A549 (cell line): ENCODE data around the gene ABCB4. TPM values are rescaled to one million over a fixed set of nuclear protein-coding genes. Genes with fewer than 3 reads are reported as not detected.

Experiments used
- ATAC-seq, 2 experiments: fragments of 200-7000 bp in 1 of 2; fragments of >200 bp in 1 of 2; cut with Nextera tagmentation in 1 of 2; cut with Tn5 transposase in 1 of 2; 3 replicates each; pipeline versions ENCODE4 v1.8.0 to v1.9.1; 2018 to 2020; ENCODE audit warnings: mild to moderate bottlenecking in 1 of 2, moderate library complexity in 1 of 2
- CTCF ChIA-PET: fragments of 300-600 bp; sonication (Branson Sonifier 250); formaldehyde crosslinking; extraction: SDS; loops from one replicate; lab custom pipeline; 2021; ENCODE audit warnings: antibody characterized with exemption, inconsistent platforms; lab: Yijun Ruan, JAX
- POLR2A ChIA-PET: fragments of 350-600 bp; formaldehyde crosslinking; extraction: SDS; loops from one replicate; lab custom pipeline; 2021; ENCODE audit warnings: antibody characterized with exemption, inconsistent platforms; lab: Yijun Ruan, JAX
- DNase-seq, 2 experiments: peaks; one replicate each; pipeline versions ENCODE4 v3.0.0 to v3.0.0-alpha.2; 2011 to 2016; ENCODE audit warnings: low read depth in 1 of 2, low spot score in 1 of 2
- FAIRE-seq: peaks from 2 replicates; lab custom pipeline; 2011; peaks lifted over from hg19 to GRCh38; lab: Jason Lieb, UNC
- H3K27ac ChIP-seq, 2 experiments: fragments of >200 bp; sonication (Bioruptor Twin); formaldehyde crosslinking; 3 replicates each; pipeline ENCODE4 v1.5.1; 2016 to 2017
- H3K4me1 ChIP-seq: fragments of >200 bp; sonication (Bioruptor Twin); formaldehyde crosslinking; 3 replicates; pipeline ENCODE4 v1.6.1; 2016
- H3K4me2 ChIP-seq: fragments of >200 bp; sonication (Bioruptor Twin); formaldehyde crosslinking; 3 replicates; pipeline ENCODE4 v1.6.1; 2016
- H3K4me3 ChIP-seq: fragments of >200 bp; sonication (Bioruptor Twin); formaldehyde crosslinking; 3 replicates; pipeline ENCODE4 v1.5.1; 2016
- H3K9me3 ChIP-seq: fragments of >200 bp; sonication (Bioruptor Twin); formaldehyde crosslinking; 3 replicates; pipeline ENCODE4 v1.6.1; 2016
- BHLHE40 ChIP-seq: IDR thresholded peaks from 2 replicates; pipeline ENCODE4 v1.6.1; 2012; ENCODE audit warnings: low read depth, low read length, inconsistent platforms
- CBX2 ChIP-seq: fragments of 200-600 bp; sonication (generic); IDR thresholded peaks from 2 replicates; pipeline ENCODE4 v1.6.1; 2016; ENCODE audit warnings: low read depth, mild to moderate bottlenecking, borderline replicate concordance
- CBX8 ChIP-seq: fragments of 200-600 bp; sonication (generic); IDR thresholded peaks from 2 replicates; pipeline ENCODE4 v1.6.1; 2016
- CEBPB ChIP-seq, 2 experiments: fragments of >200 bp in 1 of 2; sonication (Bioruptor Twin) in 1 of 2; formaldehyde crosslinking in 1 of 2; IDR thresholded peaks; 2 replicates each; pipeline ENCODE4 v1.6.1; 2012 to 2016
- EP300 ChIP-seq, 2 experiments: fragments of >200 bp; sonication (Bioruptor Twin); formaldehyde crosslinking; IDR thresholded peaks; 2 replicates in 1 of 2; 3 replicates in 1 of 2; pipeline ENCODE4 v1.6.1; 2016 to 2017
- FOSB ChIP-seq: fragments of 250-450 bp; sonication (Bioruptor Pico); IDR thresholded peaks from 2 replicates; pipeline ENCODE4 v1.5.0; 2020; ENCODE audit warnings: mild to moderate bottlenecking, moderate library complexity
- HDAC2 ChIP-seq: fragments of 200-600 bp; sonication (generic); IDR thresholded peaks from 2 replicates; pipeline ENCODE4 v1.6.1; 2016
- HEYL ChIP-seq: fragments of 250-450 bp; sonication (Bioruptor Pico); IDR thresholded peaks from 2 replicates; pipeline ENCODE4 v1.8.0; 2021; ENCODE audit warnings: mild to moderate bottlenecking, moderate library complexity
- HMGXB4 ChIP-seq: fragments of 250-450 bp; sonication (Bioruptor Pico); IDR thresholded peaks from 2 replicates; pipeline ENCODE4 v1.5.0; 2021; ENCODE audit warnings: mild to moderate bottlenecking, moderate library complexity, borderline replicate concordance
- HOXB13 ChIP-seq: fragments of 250-450 bp; sonication (Bioruptor Pico); IDR thresholded peaks from 2 replicates; pipeline ENCODE4 v1.5.0; 2020; ENCODE audit warnings: low read depth, mild to moderate bottlenecking, moderate library complexity
- MAFK ChIP-seq: fragments of 450-650 bp; IDR thresholded peaks from 2 replicates; pipeline ENCODE4 v1.6.1; 2014; ENCODE audit not compliant: partially characterized antibody
- MYC ChIP-seq: IDR thresholded peaks from 2 replicates; pipeline ENCODE4 v1.6.1; 2012; ENCODE audit warnings: mild to moderate bottlenecking, inconsistent platforms, low read length, improper control_type of control experiment, borderline replicate concordance
- NPAS2 ChIP-seq: fragments of 250-450 bp; sonication (Bioruptor Pico); IDR thresholded peaks from 2 replicates; pipeline ENCODE4 v1.8.0; 2022; ENCODE audit warnings: mild to moderate bottlenecking, moderate library complexity, borderline replicate concordance
- PBX3 ChIP-seq: IDR thresholded peaks from 2 replicates; pipeline ENCODE4 v1.6.1; 2012
- POLR2A ChIP-seq: IDR thresholded peaks from 2 replicates; pipeline ENCODE4 v1.6.1; 2012; ENCODE audit warnings: mild to moderate bottlenecking, low read length
- RAD21 ChIP-seq, 2 experiments: fragments of >200 bp in 1 of 2; sonication (Bioruptor Twin) in 1 of 2; formaldehyde crosslinking in 1 of 2; IDR thresholded peaks in 1 of 2; conservative IDR thresholded peaks in 1 of 2; 2 replicates in 1 of 2; 3 replicates in 1 of 2; pipeline ENCODE4 v1.6.1; 2012 to 2018; ENCODE audit warnings: inconsistent platforms in 1 of 2
- RCOR1 ChIP-seq: fragments of 150-350 bp; IDR thresholded peaks from 2 replicates; pipeline ENCODE4 v1.6.1; 2014; ENCODE audit warnings: antibody characterized with exemption, low read length, low read depth
- RFX5 ChIP-seq: fragments of 450-650 bp; IDR thresholded peaks from 2 replicates; pipeline ENCODE4 v1.7.1; 2014; ENCODE audit warnings: antibody characterized with exemption, mild to moderate bottlenecking, moderate library complexity
- SREBF2 ChIP-seq: fragments of 450-650 bp; IDR thresholded peaks from 2 replicates; pipeline ENCODE4 v1.6.1; 2014; ENCODE audit warnings: mild to moderate bottlenecking, moderate library complexity
- TP53 ChIP-seq: fragments of 250-450 bp; sonication (Bioruptor Pico); IDR thresholded peaks from 2 replicates; pipeline ENCODE4 v1.5.0; 2021; ENCODE audit warnings: mild to moderate bottlenecking, moderate library complexity
- ZC3H11A ChIP-seq: fragments of 450-650 bp; IDR thresholded peaks from 2 replicates; pipeline ENCODE4 v1.6.1; 2014; ENCODE audit warnings: antibody characterized with exemption, mild to moderate bottlenecking
- ZSCAN20 ChIP-seq: fragments of 250-450 bp; sonication (Bioruptor Pico); IDR thresholded peaks from 2 replicates; pipeline ENCODE4 v1.8.0; 2022; ENCODE audit warnings: mild to moderate bottlenecking, moderate library complexity
- WGBS: methylation state at CpG from one replicate; pipeline ENCODE4 v1.1.6; 2017; ENCODE audit errors: missing lambda C conversion rate; 5-methylcytosine and 5-hydroxymethylcytosine counted together
- polyA plus RNA-seq, 4 experiments: library from polyadenylated mRNA; depleted of rRNA in 3 of 4; stranded (reverse); fragments of >200 nt; fragmentation: RNase III in 1 of 4; extraction: RNeasy Plus Mini Kit Qiagen cat#74134 plus additional on column Dnase treatment in 1 of 4; gene quantifications; 2 replicates in 3 of 4; 3 replicates in 1 of 4; pipeline ENCODE4 v1.2.3, GENCODE V29; 2011 to 2017

Gene ABCB4
- polyA plus RNA-seq, 2 of the 4 experiments (the other 2 are of a cell fraction) = 0.12 TPM; not detected in 1

GRCh38 chr7:87395442-87396020, 79.9 kb downstream of the ABCB4 start:
- H3K27ac ChIP-seq = no peak overlapping the region
- TF ChIP-seq HDAC2 = no peak
- TF ChIP-seq HMGXB4 (CRISPR knock-in tag) = no peak
- no peak for TF ChIP-seq ZC3H11A
- TF ChIP-seq CBX8 = no peak
- TF ChIP-seq POLR2A = no peak
- no peak overlapping the region for H3K4me2 ChIP-seq
- ChIA-PET POLR2A (no interaction called here), CTCF (no interaction called here)
- no peak for DNase-seq
- no peaks in the 10 kb centered on the region for H3K9me3 ChIP-seq
- FAIRE-seq = no peak
- peaks cover 6% of the 10 kb centered on the region; the same call in 2 of the 3 replicates for H3K4me1 ChIP-seq
- ATAC-seq = no peak
- H3K4me3 ChIP-seq = no peak overlapping the region
- 33% methylated on average over 1 of the region's 1 CpG for WGBS

GRCh38 chr7:87391020-87391701, 84.3 kb downstream of the ABCB4 start:
- Histone ChIP-seq H3K4me3 (no peak overlapping the region), H3K27ac (no peak overlapping the region), H3K4me1 (no peaks in the 10 kb centered on the region), H3K4me2 (no peak overlapping the region), H3K9me3 (no peaks in the 10 kb centered on the region)
- POLR2A ChIA-PET = no interaction called here
- DNase-seq (no peak), ATAC-seq (no peak), FAIRE-seq (no peak)
- TF ChIP-seq ZSCAN20 (CRISPR knock-in tag) (no peak), MYC (no peak), FOSB (CRISPR knock-in tag) (no peak)
- WGBS = 84% methylated on average over 8 of the region's 8 CpGs
- CTCF ChIA-PET = no interaction called here

GRCh38 chr7:87380905-87381304, 94.6 kb downstream of the ABCB4 start:
- 87% methylated on average over 5 of the region's 5 CpGs for WGBS
- H3K9me3 ChIP-seq = no peaks in the 10 kb centered on the region
- peaks cover 3% of the 10 kb centered on the region; the same call in 1 of the 3 replicates for H3K4me1 ChIP-seq
- H3K4me2 ChIP-seq = no peak overlapping the region
- POLR2A ChIA-PET = no interaction called here
- TF ChIP-seq RCOR1 = no peak
- TF ChIP-seq NPAS2 (CRISPR knock-in tag) = no peak
- TF ChIP-seq MAFK = no peak
- TF ChIP-seq TP53 (CRISPR knock-in tag) = no peak
- TF ChIP-seq HEYL (CRISPR knock-in tag) = no peak
- TF ChIP-seq CBX2 = no peak
- TF ChIP-seq PBX3 = no peak
- TF ChIP-seq SREBF2 = no peak
- TF ChIP-seq BHLHE40 = no peak
- TF ChIP-seq ZC3H11A = no peak
- no peak for TF ChIP-seq POLR2A
- no peak for TF ChIP-seq RFX5
- TF ChIP-seq CEBPB (IDR thresholded peaks at IDR 0.05) = no peak
- no peak for TF ChIP-seq RAD21 (conservative IDR thresholded peaks at IDR 0.05 in 1 of 2, IDR thresholded peaks at IDR 0.05 in 1 of 2)
- no peak for TF ChIP-seq MYC
- TF ChIP-seq HDAC2 = no peak
- TF ChIP-seq EP300 (IDR thresholded peaks at IDR 0.05) = no peak
- no peak for TF ChIP-seq HOXB13 (CRISPR knock-in tag)
- TF ChIP-seq FOSB (CRISPR knock-in tag) = no peak
- CTCF ChIA-PET = no interaction called here
- no peak for ATAC-seq
- no peak for DNase-seq
- no peak for FAIRE-seq
- no peak overlapping the region for H3K4me3 ChIP-seq
- no peak overlapping the region for H3K27ac ChIP-seq
